HG03460 (cell line): ENCODE data around the gene GPN3.
"Not testable (repeated sequence)": the region's sequence is repeated elsewhere in the genome, so short reads cannot be mapped to it uniquely, and the experiment has no call there.

Experiments used
- ATAC-seq: cut with Tn5 transposase; IDR thresholded peaks from one replicate; pipeline ENCODE4 v1.9.1; 2021; ENCODE audit not compliant: unreplicated experiment

Gene GPN3

GRCh38 chr12:110449799-110450497 is 18.1 kb downstream of the GPN3 start, which contains the start of gene ARPC3:
ARPC3 (minus strand) TSS chr12:110450337; CDS start chr12:110450260, 77 bp downstream.
- peak; percentile 93 for ATAC-seq

DNA sequence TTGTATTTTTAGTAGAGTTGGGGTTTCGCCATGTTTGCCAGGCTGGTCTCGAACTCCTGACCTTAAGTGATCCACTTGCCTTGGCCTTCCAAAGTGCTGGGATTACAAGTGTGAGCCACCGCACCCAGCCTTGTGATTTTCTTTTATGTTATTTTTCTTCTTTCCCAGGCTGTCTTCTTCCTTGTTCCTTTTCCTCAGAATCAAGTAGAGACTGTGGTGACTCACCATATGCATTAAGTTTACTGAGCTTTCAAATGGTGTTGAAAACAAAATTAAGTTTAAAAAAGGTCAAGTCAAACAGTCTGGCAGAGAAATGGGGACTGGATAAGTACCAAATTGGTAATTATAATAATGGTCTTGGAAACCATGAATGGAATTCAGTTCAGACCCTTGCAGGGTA is 23.6 kb downstream of the GPN3 start:
- ATAC-seq = no peak

DNA sequence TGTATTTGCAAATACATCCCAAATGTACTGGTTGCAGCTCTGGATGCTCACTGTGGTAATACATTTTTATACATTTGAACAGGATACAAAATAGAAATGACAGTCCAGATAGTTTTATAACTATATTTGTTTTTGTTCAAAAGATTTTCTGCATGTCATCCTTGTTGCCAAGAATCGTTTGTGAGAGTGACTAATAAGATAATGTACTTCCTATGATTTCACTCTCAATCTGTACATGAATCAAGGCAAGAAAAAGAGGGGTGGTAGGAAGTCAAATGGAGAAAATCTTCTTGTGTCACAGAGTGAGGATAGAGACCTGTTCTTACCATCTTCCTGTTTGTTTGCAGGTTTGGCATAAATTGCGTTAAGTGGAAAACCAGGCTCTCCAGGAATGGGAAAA is 31.8 kb downstream of the GPN3 start:
- no peak for ATAC-seq

DNA sequence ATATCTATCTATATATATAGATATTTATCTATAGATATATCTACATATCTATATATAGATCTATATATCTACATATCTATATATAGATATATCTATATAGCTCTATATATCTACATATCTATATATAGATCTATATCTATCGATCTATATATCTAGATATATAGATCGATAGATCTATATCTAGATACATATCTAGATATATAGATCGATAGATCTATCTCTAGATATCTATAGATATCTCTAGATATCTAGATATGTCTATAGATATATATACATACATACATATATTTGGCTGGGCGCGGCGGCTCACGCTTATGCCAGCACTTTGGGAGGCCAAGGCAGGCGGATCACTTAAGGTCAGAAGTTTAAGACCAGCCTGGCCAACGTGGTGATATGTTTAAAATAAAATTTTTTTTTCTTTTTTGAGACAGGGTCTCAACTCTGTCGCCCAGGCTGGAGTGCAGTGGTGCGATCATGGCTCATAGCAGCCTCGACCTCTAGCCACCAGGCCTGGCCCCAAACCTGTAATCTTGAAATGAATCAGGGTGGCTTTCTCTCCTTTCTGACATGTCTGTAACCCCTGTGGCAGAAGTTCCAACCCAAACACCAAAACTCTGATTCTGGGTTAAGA is 36.0 kb downstream of the GPN3 start:
- no peak for ATAC-seq

DNA sequence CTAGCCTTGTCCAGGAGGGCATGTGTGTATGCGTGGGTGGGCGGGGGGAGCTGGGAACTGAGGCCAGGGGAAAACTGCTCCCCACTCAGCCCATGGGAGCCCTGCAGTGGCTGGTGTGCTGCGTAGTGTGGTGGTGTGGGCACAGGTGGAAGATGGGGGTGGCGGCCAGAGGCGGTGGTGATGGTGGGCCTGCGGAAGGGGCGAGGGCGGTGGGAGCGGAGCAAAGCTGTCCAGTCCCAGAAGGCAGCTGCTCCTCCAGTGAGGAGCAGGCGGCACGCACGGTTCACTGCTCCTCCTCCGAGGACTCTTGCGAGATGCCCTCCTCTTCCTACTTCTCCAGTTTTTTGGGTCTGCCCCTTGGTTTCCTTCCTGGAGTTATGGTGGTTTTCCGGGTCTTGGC is 38.4 kb downstream of the GPN3 start:
- not testable (repeated sequence) for ATAC-seq

DNA sequence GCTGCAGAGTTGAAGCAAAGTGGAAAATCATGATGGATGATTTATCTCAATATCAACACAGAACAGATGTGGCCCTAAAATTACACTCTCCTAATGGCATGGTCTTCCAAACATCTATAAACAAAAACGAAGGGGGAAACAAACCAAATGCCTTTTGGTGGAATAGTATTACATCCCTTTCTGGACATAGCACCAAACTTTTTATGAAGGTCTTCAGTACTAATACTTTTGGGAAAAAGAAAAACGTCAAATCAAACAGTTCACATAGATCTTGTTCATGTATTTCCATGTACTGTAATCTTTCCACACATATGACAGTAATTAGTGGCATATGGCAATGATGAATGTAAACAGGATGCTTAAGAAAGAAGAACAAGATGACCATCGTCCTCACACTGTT is 41.7 kb downstream of the GPN3 start:
- ATAC-seq = no peak

DNA sequence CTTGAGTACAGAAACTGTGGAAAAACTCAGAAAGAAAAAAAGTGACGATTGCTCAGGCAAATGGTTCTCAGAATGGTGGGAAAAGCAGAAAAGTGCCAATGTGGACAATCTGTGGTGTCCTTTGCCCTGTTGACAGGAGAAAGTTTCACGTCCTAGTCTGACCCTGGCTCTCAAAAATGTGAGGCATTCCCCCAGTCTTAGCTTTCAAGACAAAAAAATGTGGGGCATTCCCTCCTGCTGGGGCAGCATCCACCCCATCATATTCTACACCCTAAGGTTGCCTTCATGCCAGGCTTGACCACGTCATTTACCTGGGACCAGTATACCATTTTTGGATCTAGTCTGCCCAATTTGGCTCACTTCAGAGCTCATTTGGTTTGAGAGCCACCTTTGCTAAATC is 43.8 kb downstream of the GPN3 start:
- ATAC-seq = no peak

DNA sequence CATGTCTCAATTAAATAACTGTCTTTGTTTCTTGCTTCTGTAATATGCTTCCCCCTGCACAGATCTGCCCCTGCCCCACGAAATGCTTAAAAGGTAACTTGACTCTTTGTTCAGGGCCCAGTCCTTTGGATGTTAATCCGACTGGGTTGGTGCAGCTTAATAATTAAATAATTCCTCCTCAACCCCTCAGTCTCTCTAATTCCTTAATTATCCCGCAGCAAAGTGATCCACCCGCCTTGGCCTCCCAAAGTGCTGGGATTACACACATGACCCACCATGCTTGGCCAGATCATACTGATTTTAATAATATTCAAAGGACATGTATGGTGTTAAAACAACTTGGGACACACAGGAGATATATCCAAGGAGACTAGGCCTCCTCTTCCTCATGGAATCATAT is 46.4 kb downstream of the GPN3 start:
- ATAC-seq = no peak

DNA sequence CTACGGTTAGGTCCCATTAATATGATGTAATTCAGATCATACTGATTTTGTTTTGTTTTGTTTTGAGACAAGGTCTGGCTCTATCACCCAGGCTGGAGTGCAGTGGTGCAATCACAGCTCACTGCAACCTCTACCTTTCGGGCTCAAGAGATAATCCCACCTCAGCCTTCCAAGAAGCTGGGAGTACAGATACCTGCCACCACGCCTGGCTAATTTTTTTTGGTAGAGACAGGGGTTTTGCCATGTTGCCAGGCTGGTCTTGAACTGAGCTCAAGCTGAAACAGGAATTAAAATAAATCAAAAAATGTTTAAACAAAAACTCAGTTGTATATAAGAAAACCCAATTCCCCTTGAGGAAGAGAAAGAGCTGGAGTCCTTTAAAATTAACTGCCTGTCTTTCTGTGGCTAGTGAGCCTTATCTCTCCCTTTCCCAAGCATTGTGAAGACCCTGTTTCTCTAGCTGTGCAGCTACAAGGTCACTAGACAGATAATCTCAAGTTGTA is 46.8 kb downstream of the GPN3 start:
- ATAC-seq = no peak

- ATAC-seq = not testable (repeated sequence)
These were observed 47.4 kb downstream of the GPN3 start for GRCh38 chr12:110420644-110421043.

DNA sequence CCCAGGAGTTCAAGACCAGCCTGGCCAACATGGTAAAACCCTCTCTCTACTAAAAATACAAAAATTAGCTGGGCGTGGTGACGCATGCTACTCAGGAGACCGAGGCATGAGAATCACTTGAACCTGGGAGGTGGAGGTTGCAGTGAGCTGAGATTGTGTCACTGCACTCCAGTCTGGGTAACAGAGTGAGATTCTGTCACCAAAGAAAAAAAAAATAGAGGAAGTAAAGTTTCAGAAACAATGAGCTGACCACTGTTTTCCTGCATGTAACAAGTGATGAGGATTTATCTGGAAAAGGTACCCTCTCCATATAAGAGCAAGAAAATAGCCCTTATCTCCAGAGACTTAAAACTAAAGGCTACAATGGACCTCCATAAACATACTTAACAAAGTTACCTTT is 50.9 kb downstream of the GPN3 start:
- ATAC-seq = not testable (repeated sequence)

- ATAC-seq = not testable (repeated sequence)
These were observed 58.0 kb downstream of the GPN3 start for GRCh38 chr12:110410086-110410485.

- ATAC-seq = not testable (repeated sequence)
These were observed 62.9 kb downstream of the GPN3 start for GRCh38 chr12:110405126-110405662.

GRCh38 chr12:110403976-110404682 is 63.9 kb downstream of the GPN3 start:
- ATAC-seq = no peak

GRCh38 chr12:110403146-110403975 is 64.7 kb downstream of the GPN3 start, which contains the start of gene ANAPC7:
ANAPC7 (minus strand) TSS chr12:110403708; CDS start chr12:110403627, 81 bp downstream.
- ATAC-seq = peak; percentile 76
